HG03439 (cell line): ENCODE results near the gene KAZN.

Source experiments
- ATAC-seq: cut with Tn5 transposase; IDR thresholded peaks from one replicate; pipeline ENCODE4 v1.9.1; 2021; ENCODE audit warnings: mild to moderate bottlenecking, moderate library complexity; ENCODE audit not compliant: unreplicated experiment

KAZN gene

GRCh38 chr1:14989931-14990728, 391.6 kb downstream of the KAZN start:
- no peak for ATAC-seq

GRCh38 chr1:14993414-14993813, 394.9 kb downstream of the KAZN start:
- ATAC-seq = no peak

GRCh38 chr1:14994148-14994547, 395.7 kb downstream of the KAZN start:
- ATAC-seq = no peak

- ATAC-seq = no peak
Observed at GRCh38 chr1:14994841-14995437, 396.5 kb downstream of the KAZN start.

- no peak for ATAC-seq
Observed at GRCh38 chr1:14996133-14997050, 397.9 kb downstream of the KAZN start.

- ATAC-seq = no peak
Observed at GRCh38 chr1:14997646-14998276, 399.3 kb downstream of the KAZN start.

- ATAC-seq = no peak
Observed at GRCh38 chr1:14999441-14999840, 401.0 kb downstream of the KAZN start.

- no peak for ATAC-seq
Observed at GRCh38 chr1:15000030-15000429, 401.5 kb downstream of the KAZN start.

- no peak for ATAC-seq
Observed at GRCh38 chr1:15000671-15001070, 402.2 kb downstream of the KAZN start.

- no peak for ATAC-seq
Observed at GRCh38 chr1:15001317-15001915, 402.9 kb downstream of the KAZN start.

- no peak for ATAC-seq
Observed at GRCh38 chr1:15002325-15002724, 403.8 kb downstream of the KAZN start.

- no peak for ATAC-seq
Observed at GRCh38 chr1:15004396-15004795, 405.9 kb downstream of the KAZN start.

GRCh38 chr1:15005116-15005515, 406.6 kb downstream of the KAZN start:
- no peak for ATAC-seq

- no peak for ATAC-seq
Observed at GRCh38 chr1:15007368-15007767, 408.9 kb downstream of the KAZN start.

- ATAC-seq = no peak
Observed at GRCh38 chr1:15007842-15008241, 409.4 kb downstream of the KAZN start.

GRCh38 chr1:15008783-15009729, 410.6 kb downstream of the KAZN start:
- no peak for ATAC-seq

GRCh38 chr1:15011160-15011559, 412.7 kb downstream of the KAZN start:
- ATAC-seq = no peak

- ATAC-seq = no peak
Observed at GRCh38 chr1:15011661-15012060, 413.2 kb downstream of the KAZN start.

- no peak for ATAC-seq
Observed at GRCh38 chr1:15012822-15013221, 414.3 kb downstream of the KAZN start.

- no peak for ATAC-seq
Observed at GRCh38 chr1:15013767-15014166, 415.3 kb downstream of the KAZN start.
